GM23248 (cell line): Measurements from ENCODE around the gene SMARCD2. TPM values are rescaled to one million over a fixed set of nuclear protein-coding genes. Genes with fewer than 3 reads are reported as not detected.
A peak's percentile ranks its signal among the peaks of the same experiment; 100 is the strongest.

Experiments
- DNase-seq: peaks from one replicate; pipeline ENCODE4 v3.0.0-alpha.2; 2015
- H2AFZ ChIP-seq: fragments of 200-600 bp; sonication (generic); 2 replicates; pipeline ENCODE4 v1.6.1; 2016; ENCODE audit warnings: antibody characterized with exemption
- H3F3A ChIP-seq: fragments of 200-600 bp; sonication (generic); 2 replicates; pipeline ENCODE4 v1.6.1; 2016; ENCODE audit warnings: mild to moderate bottlenecking, antibody characterized with exemption, mixed run types; ENCODE audit not compliant: insufficient read depth
- H3K27ac ChIP-seq: fragments of 200-600 bp; sonication (generic); 2 replicates; pipeline ENCODE4 v1.5.1; 2016; ENCODE audit warnings: mild to moderate bottlenecking
- H3K27me3 ChIP-seq: fragments of 200-600 bp; sonication (generic); replicated peaks from 2 replicates; pipeline ENCODE4 v1.6.1; 2016; ENCODE audit warnings: mild to moderate bottlenecking; ENCODE audit not compliant: insufficient read depth
- H3K36me3 ChIP-seq: fragments of 200-600 bp; sonication (generic); 2 replicates; pipeline ENCODE4 v1.6.1; 2016; ENCODE audit warnings: low read depth, mild to moderate bottlenecking
- H3K4me1 ChIP-seq: fragments of 200-600 bp; sonication (generic); 2 replicates; pipeline ENCODE4 v1.6.1; 2016; ENCODE audit warnings: mild to moderate bottlenecking; ENCODE audit not compliant: insufficient read depth
- H3K4me2 ChIP-seq: fragments of 200-600 bp; sonication (generic); one replicate; pipeline ENCODE4 v1.6.1; 2016; ENCODE audit warnings: mild to moderate bottlenecking; ENCODE audit not compliant: unreplicated experiment
- H3K4me3 ChIP-seq: fragments of 200-600 bp; sonication (generic); 2 replicates; pipeline ENCODE4 v1.5.1; 2016; ENCODE audit warnings: mild to moderate bottlenecking
- H3K79me2 ChIP-seq: fragments of 200-600 bp; sonication (generic); 2 replicates; pipeline ENCODE4 v1.6.1; 2016; ENCODE audit warnings: mild to moderate bottlenecking; ENCODE audit not compliant: insufficient read depth
- H3K9ac ChIP-seq: fragments of 200-600 bp; sonication (generic); 2 replicates; pipeline ENCODE4 v1.6.1; 2016; ENCODE audit warnings: mild to moderate bottlenecking
- H3K9me2 ChIP-seq: fragments of 200-600 bp; sonication (generic); 2 replicates; pipeline ENCODE4 v1.6.1; 2016; ENCODE audit warnings: mixed run types, mild to moderate bottlenecking, moderate library complexity; ENCODE audit not compliant: insufficient read depth
- H3K9me3 ChIP-seq: fragments of 200-600 bp; sonication (generic); one replicate; pipeline ENCODE4 v1.6.1; 2017; ENCODE audit warnings: low read depth
- H4K20me1 ChIP-seq: fragments of 200-600 bp; sonication (generic); 2 replicates; pipeline ENCODE4 v1.6.0; 2016; ENCODE audit not compliant: insufficient read depth
- EZH2 ChIP-seq: fragments of 200-600 bp; sonication (generic); IDR thresholded peaks from 2 replicates; pipeline ENCODE4 v1.6.1; 2018; ENCODE audit warnings: antibody characterized with exemption, mild to moderate bottlenecking; ENCODE audit not compliant: insufficient read depth, poor library complexity, severe bottlenecking
- EZH2phosphoT487 ChIP-seq: fragments of 200-600 bp; sonication (generic); IDR thresholded peaks from 2 replicates; pipeline ENCODE4 v1.6.1; 2018; ENCODE audit warnings: antibody characterized with exemption, moderate library complexity, mild to moderate bottlenecking, low read depth; ENCODE audit not compliant: insufficient read depth
- WGBS, 2 experiments: methylation state at CpG; one replicate each; pipeline ENCODE4 v1.1.6; 2015 to 2017; ENCODE audit warnings: low lambda C conversion rate in 2 of 2, low coverage in 1 of 2; ENCODE audit errors: missing lambda C conversion rate in 2 of 2; 5-methylcytosine and 5-hydroxymethylcytosine counted together
- in situ Hi-C: fragments of 300-500 bp; cut with MboI; formaldehyde crosslinking; loops from 2 replicates; pipeline ENCODE4 v1.15.0; 2020
- polyA plus RNA-seq: library from polyadenylated mRNA; unstranded; fragments of >200 nt; fragmentation: Nextera tagmentation; extraction: Ambion mirVana; gene quantifications from 2 replicates; pipeline ENCODE4 v1.2.1, GENCODE V29; 2016
- total RNA-seq: library from RNA; depleted of rRNA; stranded (reverse); fragments of >200 nt; shearing (Covaris generic); gene quantifications from 2 replicates; pipeline ENCODE4 v1.2.3, GENCODE V29; 2014

SMARCD2 gene
- total and polyA plus RNA-seq, 2 experiments from 2014 or later = 29.3 to 88.5 TPM

GRCh38 chr17:63819585-63820537, 22.6 kb downstream of the SMARCD2 start:
- H3K27ac ChIP-seq = no peak overlapping the region
- no peaks in the 10 kb centered on the region for H3K27me3 ChIP-seq
- no peak overlapping the region for H3K9ac ChIP-seq
- TF ChIP-seq EZH2phosphoT487 = no peak
- TF ChIP-seq EZH2 = no peak
- no peak overlapping the region for H3K4me2 ChIP-seq
- DNase-seq = no peak
- H3K4me1 ChIP-seq = peaks cover 4% of the 10 kb centered on the region; the same call in 1 of the 2 replicates
- WGBS, 2 experiments = 78 to 81% methylated on average over 21 of the region's 21 CpGs
- peaks cover 95% of the 10 kb centered on the region for H3K36me3 ChIP-seq
- H3K4me3 ChIP-seq = no peak overlapping the region
- in situ Hi-C loops = no loop called here
- H4K20me1 ChIP-seq = no peaks in the 10 kb centered on the region
- H3K9me2 ChIP-seq = no peaks in the 10 kb centered on the region
- peaks cover 57% of the 10 kb centered on the region for H3K79me2 ChIP-seq
- peaks cover 72% of the 10 kb centered on the region for H3F3A ChIP-seq
- no peak overlapping the region for H2AFZ ChIP-seq
- H3K9me3 ChIP-seq = no peaks in the 10 kb centered on the region

GRCh38 chr17:63819131-63819530, 23.4 kb downstream of the SMARCD2 start:
- Histone ChIP-seq H2AFZ (no peak overlapping the region), H3K4me1 (peaks cover 4% of the 10 kb centered on the region; the same call in 1 of the 2 replicates), H3K4me3 (no peak overlapping the region), H3K36me3 (peaks cover 95% of the 10 kb centered on the region), H3K4me2 (no peak overlapping the region), H3K27ac (no peak overlapping the region), H3K27me3 (no peaks in the 10 kb centered on the region), H3K9me2 (no peaks in the 10 kb centered on the region), H3F3A (peaks cover 78% of the 10 kb centered on the region), H3K9me3 (no peaks in the 10 kb centered on the region), H3K9ac (no peak overlapping the region), H3K79me2 (peaks cover 53% of the 10 kb centered on the region), H4K20me1 (no peaks in the 10 kb centered on the region)
- in situ Hi-C loops = no loop called here
- no peak for DNase-seq
- 73 to 78% methylated on average over 6 of the region's 6 CpGs for WGBS, 2 experiments
- TF ChIP-seq EZH2phosphoT487 = no peak
- TF ChIP-seq EZH2 = no peak

GRCh38 chr17:63817736-63818385, 24.6 kb downstream of the SMARCD2 start:
- no peak for DNase-seq
- TF ChIP-seq EZH2 = no peak
- Histone ChIP-seq H2AFZ (no peak overlapping the region), H3K4me3 (no peak overlapping the region), H3K36me3 (peaks cover 93% of the 10 kb centered on the region), H3K4me1 (peaks cover 4% of the 10 kb centered on the region; the same call in 1 of the 2 replicates), H4K20me1 (no peaks in the 10 kb centered on the region), H3K9me3 (no peaks in the 10 kb centered on the region), H3K9me2 (no peaks in the 10 kb centered on the region), H3K27me3 (no peaks in the 10 kb centered on the region), H3F3A (peaks cover 85% of the 10 kb centered on the region), H3K9ac (no peak overlapping the region), H3K79me2 (peaks cover 51% of the 10 kb centered on the region), H3K27ac (no peak overlapping the region), H3K4me2 (no peak overlapping the region)
- 96 to 97% methylated on average over 27 of the region's 27 CpGs for WGBS, 2 experiments
- in situ Hi-C loops = no loop called here

GRCh38 chr17:63816669-63817068, 25.8 kb downstream of the SMARCD2 start:
- Histone ChIP-seq H2AFZ (no peak overlapping the region), H3K27ac (peak overlapping the region; percentile 23), H4K20me1 (no peaks in the 10 kb centered on the region), H3K9ac (peak overlapping the region; percentile 29; the same call in 1 of the 2 replicates), H3K36me3 (peaks cover 93% of the 10 kb centered on the region), H3K4me3 (no peak overlapping the region), H3F3A (peaks cover 85% of the 10 kb centered on the region), H3K4me2 (no peak overlapping the region), H3K9me3 (no peaks in the 10 kb centered on the region), H3K4me1 (peaks cover 4% of the 10 kb centered on the region; the same call in 1 of the 2 replicates), H3K27me3 (no peaks in the 10 kb centered on the region), H3K9me2 (no peaks in the 10 kb centered on the region), H3K79me2 (peaks cover 47% of the 10 kb centered on the region)
- 59 to 64% methylated on average over 4 of the region's 4 CpGs for WGBS, 2 experiments
- TF ChIP-seq EZH2 (no peak), EZH2phosphoT487 (no peak)
- in situ Hi-C loops = no loop called here
- DNase-seq = peak; percentile 24
